22Rv1 (cell line): ENCODE measurements around the gene WTAP.

Source experiments
- ZFX ChIP-seq: fragments of 450-650 bp; IDR thresholded peaks from 2 replicates; pipeline ENCODE4 v1.6.1; 2017; ENCODE audit warnings: antibody characterized with exemption, borderline replicate concordance
- TF ChIP-seq, protein P1 (sequence below): fragments of 450-650 bp; IDR thresholded peaks from 2 replicates; pipeline ENCODE4 v1.5.1; 2017; ENCODE audit warnings: mild to moderate bottlenecking

DNA sequence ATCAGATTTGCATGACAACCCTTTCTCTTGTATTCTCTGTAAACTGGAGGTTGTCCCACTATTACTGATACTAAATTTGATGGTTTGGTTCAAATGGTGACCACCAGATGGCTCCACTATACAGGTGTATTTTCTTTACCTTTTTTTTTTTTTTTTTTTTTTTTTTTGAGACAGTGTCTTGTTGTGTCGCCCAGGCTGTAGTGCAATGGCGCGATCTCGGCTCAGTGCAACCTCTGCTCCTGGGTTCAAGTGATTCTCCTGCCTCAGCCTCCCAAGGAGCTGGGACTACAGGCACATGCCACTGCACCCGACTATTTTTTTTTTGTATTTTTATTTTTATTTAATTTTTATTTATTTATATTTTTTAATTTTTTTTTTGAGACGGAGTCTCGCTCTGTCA, 6.6 kb upstream of the WTAP start:
- TF ChIP-seq, protein P1, sequence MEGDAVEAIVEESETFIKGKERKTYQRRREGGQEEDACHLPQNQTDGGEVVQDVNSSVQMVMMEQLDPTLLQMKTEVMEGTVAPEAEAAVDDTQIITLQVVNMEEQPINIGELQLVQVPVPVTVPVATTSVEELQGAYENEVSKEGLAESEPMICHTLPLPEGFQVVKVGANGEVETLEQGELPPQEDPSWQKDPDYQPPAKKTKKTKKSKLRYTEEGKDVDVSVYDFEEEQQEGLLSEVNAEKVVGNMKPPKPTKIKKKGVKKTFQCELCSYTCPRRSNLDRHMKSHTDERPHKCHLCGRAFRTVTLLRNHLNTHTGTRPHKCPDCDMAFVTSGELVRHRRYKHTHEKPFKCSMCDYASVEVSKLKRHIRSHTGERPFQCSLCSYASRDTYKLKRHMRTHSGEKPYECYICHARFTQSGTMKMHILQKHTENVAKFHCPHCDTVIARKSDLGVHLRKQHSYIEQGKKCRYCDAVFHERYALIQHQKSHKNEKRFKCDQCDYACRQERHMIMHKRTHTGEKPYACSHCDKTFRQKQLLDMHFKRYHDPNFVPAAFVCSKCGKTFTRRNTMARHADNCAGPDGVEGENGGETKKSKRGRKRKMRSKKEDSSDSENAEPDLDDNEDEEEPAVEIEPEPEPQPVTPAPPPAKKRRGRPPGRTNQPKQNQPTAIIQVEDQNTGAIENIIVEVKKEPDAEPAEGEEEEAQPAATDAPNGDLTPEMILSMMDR, result peak; percentile 64
- TF ChIP-seq ZFX, result no peak
